HPDE6-E6E7 (cell line): ENCODE measurements around the gene GALK1.
"Not testable (repeated sequence)": the region's sequence is repeated elsewhere in the genome, so short reads cannot be mapped to it uniquely, and the experiment has no call there.

Experiments used
- DNase-seq: peaks from one replicate; pipeline ENCODE4 v3.0.0; 2011; ENCODE audit warnings: missing footprints; ENCODE audit errors: extremely low spot score

GALK1 gene

GRCh38 chr17:75783803-75784472 is 18.9 kb upstream of the GALK1 start:
- no peak for DNase-seq

- no peak for DNase-seq
Observed at GRCh38 chr17:75783069-75783783, 18.2 kb upstream of the GALK1 start.

- DNase-seq: no peak
Observed at GRCh38 chr17:75779987-75780889, 15.2 kb upstream of the GALK1 start.

GRCh38 chr17:75779250-75779986 is 14.4 kb upstream of the GALK1 start:
- DNase-seq: peak; percentile 96

GRCh38 chr17:75778861-75779249 is 13.9 kb upstream of the GALK1 start:
- DNase-seq: no peak

GRCh38 chr17:75778066-75778860 is 13.3 kb upstream of the GALK1 start:
- not testable (repeated sequence) for DNase-seq

- DNase-seq: no peak
Observed at GRCh38 chr17:75777296-75777922, 12.4 kb upstream of the GALK1 start.

GRCh38 chr17:75776386-75777295 is 11.6 kb upstream of the GALK1 start:
- DNase-seq: no peak

GRCh38 chr17:75774991-75775668 is 10.1 kb upstream of the GALK1 start:
- no peak for DNase-seq

- DNase-seq: no peak
Observed at GRCh38 chr17:75774471-75774990, 9.5 kb upstream of the GALK1 start.

- DNase-seq: no peak
Observed at GRCh38 chr17:75773808-75774470, 8.9 kb upstream of the GALK1 start.

GRCh38 chr17:75773121-75773807 is 8.3 kb upstream of the GALK1 start:
- no peak for DNase-seq

GRCh38 chr17:75771334-75772281 is 6.6 kb upstream of the GALK1 start:
- no peak for DNase-seq

GRCh38 chr17:75769536-75769935 is 4.5 kb upstream of the GALK1 start:
- no peak for DNase-seq

GRCh38 chr17:75767881-75768280 is 2.9 kb upstream of the GALK1 start:
- DNase-seq: no peak

GRCh38 chr17:75765981-75766380 is 989 bp upstream of the GALK1 start:
- DNase-seq: no peak
